Aorta (tissue), 5 donors: Measurements from ENCODE around the gene MYCBP2. TPM values are rescaled to one million over a fixed set of nuclear protein-coding genes. Genes with fewer than 3 reads are reported as not detected.

Source experiments
- ATAC-seq: fragments of 200-7000 bp; cut with Tn5 transposase; one replicate; pipeline ENCODE4 v1.9.1; 2022; ENCODE audit warnings: moderate library complexity; ENCODE audit not compliant: low FRiP score
- DNase-seq, 2 donors: peaks; one replicate each; pipeline ENCODE4 v3.0.0-alpha.2; 2020
- H3K27ac ChIP-seq, 2 donors: one replicate each; pipeline ENCODE4 v1.5.1; 2013; ENCODE audit warnings: low read length in 2 of 2, mild to moderate bottlenecking in 2 of 2, moderate library complexity in 2 of 2, control low read depth in 1 of 2, inconsistent platforms in 1 of 2, low read depth in 1 of 2
- H3K27me3 ChIP-seq, 2 donors: one replicate each; pipeline ENCODE4 v1.6.1; 2013; ENCODE audit warnings: control low read depth in 1 of 2, low read length in 1 of 2, mild to moderate bottlenecking in 1 of 2, moderate library complexity in 1 of 2; ENCODE audit not compliant: insufficient read depth in 2 of 2, control insufficient read depth in 1 of 2
- H3K36me3 ChIP-seq, 2 donors: one replicate each; pipeline ENCODE4 v1.6.1; 2013; ENCODE audit warnings: control low read depth in 1 of 2, low read length in 1 of 2, mild to moderate bottlenecking in 1 of 2; ENCODE audit not compliant: insufficient read depth in 2 of 2, control insufficient read depth in 1 of 2
- H3K4me1 ChIP-seq, 2 donors: one replicate each; pipeline ENCODE4 v1.6.1; 2013; ENCODE audit warnings: low read length in 2 of 2, control low read depth in 1 of 2, mild to moderate bottlenecking in 1 of 2, moderate library complexity in 1 of 2; ENCODE audit not compliant: insufficient read depth in 2 of 2, control insufficient read depth in 1 of 2
- H3K4me3 ChIP-seq, 2 donors: one replicate each; pipeline ENCODE4 v1.5.1; 2013; ENCODE audit warnings: low read length in 2 of 2, control low read depth in 1 of 2, mild to moderate bottlenecking in 1 of 2
- H3K9me3 ChIP-seq: one replicate; pipeline ENCODE4 v1.6.1; 2013; ENCODE audit warnings: mild to moderate bottlenecking, low read length; ENCODE audit not compliant: control insufficient read depth
- WGBS, 2 donors: extraction: QIAGEN DNeasy Blood & Tissue Kit; methylation state at CpG; one replicate each; pipeline ENCODE4 v1.1.7; 2013; 5-methylcytosine and 5-hydroxymethylcytosine counted together
- intact Hi-C, 2 donors: fragments of 100-400 bp; cut with DNase I; formaldehyde crosslinking; loops; one replicate each; pipeline versions ENCODE4 v1.14.2 to v1.15.0; 2022
- polyA plus RNA-seq, 2 donors: library from polyadenylated mRNA; stranded (reverse); fragments of 200-250 nt; gene quantifications; one replicate each; pipeline ENCODE4 v1.2.3, GENCODE V29; 2013
- total RNA-seq, 2 donors: library from RNA; stranded (reverse); fragmentation: NEBNext Ultra II Directional; extraction: Animal tissue kit (Norgen Biotek cat#: 25700); gene quantifications; one replicate each; pipeline ENCODE4 v1.2.1, GENCODE V29; 2021
- donor health status: healthy with polysubstance abuse.
- donor health status: Bipolar disorder and iron deficiency.
- donor health status: DM: no; HTN: no; CAD: no.
- donor health status: DM: no; HTN: no; CAD: no.
- donor health status: DM: yes; HTN: yes; CAD: no.

Gene MYCBP2
- total and polyA plus RNA-seq, 4 donors: 8.1 to 166 (median 96.1) TPM

DNA sequence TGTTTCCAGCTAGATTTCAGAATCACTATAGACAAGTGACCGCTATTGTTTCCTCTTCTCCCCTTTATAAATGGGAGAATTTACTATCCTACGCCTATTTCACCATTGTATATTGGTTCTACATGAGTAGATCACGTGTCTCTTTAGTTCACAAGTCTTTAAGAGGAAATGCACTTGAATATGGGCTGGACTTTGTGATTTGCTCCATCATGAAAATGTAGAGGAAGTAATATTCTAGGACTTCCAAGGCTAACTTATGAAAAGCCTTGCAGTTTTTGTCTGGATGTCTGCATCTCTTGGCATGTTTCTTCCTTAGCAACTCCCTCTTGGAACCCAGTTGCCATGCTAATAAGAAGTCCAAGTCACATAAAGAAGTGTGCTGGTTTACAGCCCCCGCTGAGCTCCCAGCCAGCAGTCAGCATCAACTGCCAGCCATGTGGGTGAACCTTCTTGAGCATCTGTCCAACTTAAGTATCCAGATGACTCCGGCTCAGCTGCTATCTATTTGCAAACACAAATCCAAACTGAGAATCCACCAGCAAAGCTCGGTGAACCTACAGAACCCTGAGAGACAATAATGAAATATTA, 295.1 kb downstream of the MYCBP2 start:
- 96 to 97% methylated on average over 6 of the region's 6 CpGs for WGBS, 2 donors
- Histone ChIP-seq H3K27ac (no peak overlapping the region), H3K9me3 (no peaks in the 10 kb centered on the region), H3K4me3 (no peak overlapping the region), H3K4me1 (no peaks in the 10 kb centered on the region), H3K27me3 (no peaks in the 10 kb centered on the region), H3K36me3 (no peaks in the 10 kb centered on the region)
- DNase-seq: no peak
- intact Hi-C loops: no loop called here
- no peak for ATAC-seq

GRCh38 chr13:77029436-77029835, 297.5 kb downstream of the MYCBP2 start:
- 95 to 97% methylated on average over 1 of the region's 1 CpG for WGBS, 2 donors
- peaks cover 0 to 2% of the 10 kb centered on the region in 2 donors for H3K4me1 ChIP-seq
- ATAC-seq (no peak), DNase-seq (no peak)
- no peaks in the 10 kb centered on the region for H3K36me3 ChIP-seq
- H3K27me3 ChIP-seq: no peaks in the 10 kb centered on the region
- no peak overlapping the region for H3K27ac ChIP-seq
- intact Hi-C loops: loop anchor here (10.0 kb wide), 1 partner anchor 295 kb away; the partner anchor contains the start of gene MYCBP2 (in 2 of the 2)
- H3K9me3 ChIP-seq: no peaks in the 10 kb centered on the region
- no peak overlapping the region for H3K4me3 ChIP-seq

GRCh38 chr13:77028202-77028601, 298.7 kb downstream of the MYCBP2 start:
- H3K36me3 ChIP-seq: no peaks in the 10 kb centered on the region
- no peaks in the 10 kb centered on the region for H3K9me3 ChIP-seq
- no peak for ATAC-seq
- H3K27ac ChIP-seq: peak overlapping the region in 1 of 2 donors; percentile 38
- 30 to 49% methylated on average over 5 of the region's 5 CpGs for WGBS, 2 donors
- peak overlapping the region; percentile 98 to 100 for H3K4me3 ChIP-seq
- H3K27me3 ChIP-seq: no peaks in the 10 kb centered on the region
- DNase-seq: peak in 1 of 2 donors; percentile 57
- intact Hi-C loops: loop anchor here (10.0 kb wide), 1 partner anchor 297 kb away; the partner anchor contains the start of gene MYCBP2 (in 2 of the 2)
- H3K4me1 ChIP-seq: peaks cover 0 to 2% of the 10 kb centered on the region in 2 donors

DNA sequence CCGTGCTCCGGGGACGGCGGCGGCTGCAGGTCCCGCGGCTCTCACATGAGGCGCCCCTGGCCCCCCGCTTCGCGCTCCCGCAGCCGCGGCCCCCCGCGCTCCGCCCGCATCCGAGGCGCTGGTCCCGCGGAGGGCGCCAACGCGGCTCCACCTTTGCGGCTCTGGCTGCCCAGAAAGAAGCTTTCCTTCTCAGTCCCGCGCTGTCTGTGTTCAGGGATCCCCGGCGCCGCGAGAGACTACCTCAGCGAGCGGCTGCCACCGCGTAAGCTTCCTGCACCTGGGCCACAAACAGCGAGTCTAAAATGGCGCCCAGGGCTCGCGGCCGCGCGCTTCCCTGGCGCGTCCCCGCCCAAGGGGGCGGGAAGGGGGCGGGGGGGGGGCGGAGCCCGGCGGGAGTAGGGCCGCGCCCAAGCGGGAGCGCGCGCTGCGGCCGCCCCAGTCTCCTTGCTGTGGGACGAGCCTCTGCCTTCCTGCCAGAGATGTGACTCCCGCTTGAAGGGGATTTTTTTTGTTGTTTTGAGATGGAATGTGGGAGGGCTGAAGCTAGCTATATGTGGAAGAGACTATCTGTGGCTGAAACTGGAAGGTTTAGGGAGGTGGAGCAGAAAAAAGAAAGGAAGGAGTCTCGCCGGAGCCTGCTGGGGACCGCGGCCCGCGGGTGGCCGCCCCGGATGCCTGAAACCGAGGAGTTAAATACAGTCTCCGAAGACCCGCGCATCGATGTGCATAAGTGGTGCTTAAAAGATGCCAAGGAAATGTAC, 299.9 kb downstream of the MYCBP2 start, which contains the start of gene FBXL3:
Gene FBXL3 (minus strand): TSS at position 299 of the 761 bp plus-strand sequence. CDS start 5,299 bp downstream, outside the sequence.
- H3K4me1 ChIP-seq: peaks cover 0 to 2% of the 10 kb centered on the region in 2 donors

GRCh38 chr13:77026255-77026860, 300.5 kb downstream of the MYCBP2 start:
- Histone ChIP-seq H3K36me3 (no peaks in the 10 kb centered on the region), H3K9me3 (no peaks in the 10 kb centered on the region), H3K27me3 (no peaks in the 10 kb centered on the region), H3K4me1 (peaks cover 0 to 2% of the 10 kb centered on the region in 2 donors), H3K27ac (peak overlapping the region; percentile 92 to 99), H3K4me3 (peak overlapping the region; percentile 96 to 98)
- intact Hi-C loops: loop anchor here (10.0 kb wide), 1 partner anchor 298 kb away; the partner anchor contains the start of gene MYCBP2 (in 2 of the 2)
- DNase-seq: peak; percentile 86 to 92
- WGBS, 2 donors: 0 to 1% methylated on average over 33 to 61 of the region's 62 CpGs
- ATAC-seq: peak; percentile 82

More for the DNA sequence above, 299.9 kb downstream of the MYCBP2 start, which contains the start of gene FBXL3:
- ATAC-seq (peak; percentile 92), DNase-seq (peak; percentile 90 to 94)
- intact Hi-C loops: loop anchor here (10.0 kb wide), 1 partner anchor 298 kb away; the partner anchor contains the start of gene MYCBP2 (in 2 of the 2)
- H3K9me3 ChIP-seq: no peaks in the 10 kb centered on the region
- H3K4me3 ChIP-seq: peak within 1 kb of the TSS; percentile 98 to 100
- H3K27me3 ChIP-seq: no peaks in the 10 kb centered on the region
- H3K36me3 ChIP-seq: no peaks in the 10 kb centered on the region
- 0 to 1% methylated on average over 30 to 74 of the region's 74 CpGs for WGBS, 2 donors
- H3K27ac ChIP-seq: peak within 1 kb of the TSS; percentile 92 to 99

DNA sequence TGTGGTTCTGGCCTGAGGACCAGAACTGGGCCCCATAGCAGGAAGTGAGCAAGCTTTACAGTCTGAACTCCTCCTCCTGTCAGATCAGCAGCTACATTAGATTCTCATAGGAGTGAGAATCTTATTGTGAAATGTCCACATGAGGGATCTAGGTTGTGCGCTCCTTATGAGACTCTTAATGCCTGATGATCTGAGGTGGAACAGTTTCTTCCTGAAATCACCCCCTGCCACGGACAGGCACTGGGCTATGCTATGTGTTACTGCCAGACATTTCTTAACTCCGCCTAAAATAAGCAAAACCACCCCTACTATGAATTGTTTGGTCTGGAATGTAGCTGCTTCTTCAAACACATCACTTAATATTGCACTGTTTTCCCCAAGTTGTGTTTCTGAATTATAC, 304.6 kb downstream of the MYCBP2 start:
- peaks cover 2 to 10% of the 10 kb centered on the region in 2 donors for H3K4me1 ChIP-seq

GRCh38 chr13:77019756-77020155, 307.1 kb downstream of the MYCBP2 start:
- intact Hi-C loops: loop anchor here (10.0 kb wide), 1 partner anchor 305 kb away; the partner anchor contains the start of gene MYCBP2 (in 2 of the 2)
- no peaks in the 10 kb centered on the region for H3K27me3 ChIP-seq
- no peak for ATAC-seq
- H3K27ac ChIP-seq: no peak overlapping the region
- no peaks in the 10 kb centered on the region for H3K9me3 ChIP-seq
- H3K4me1 ChIP-seq: peaks cover 0 to 10% of the 10 kb centered on the region in 2 donors
- no peak for DNase-seq
- no peaks in the 10 kb centered on the region for H3K36me3 ChIP-seq
- H3K4me3 ChIP-seq: no peak overlapping the region

More for the DNA sequence above, 304.6 kb downstream of the MYCBP2 start:
- Histone ChIP-seq H3K9me3 (no peaks in the 10 kb centered on the region), H3K36me3 (no peaks in the 10 kb centered on the region), H3K4me3 (no peak overlapping the region), H3K27me3 (no peaks in the 10 kb centered on the region), H3K27ac (no peak overlapping the region)
- no peak for DNase-seq
- ATAC-seq: no peak
- intact Hi-C loops: loop anchor here (10.0 kb wide), 1 partner anchor 302 kb away; the partner anchor contains the start of gene MYCBP2 (in 2 of the 2)
- 42 to 50% methylated on average over 3 of the region's 3 CpGs for WGBS, 2 donors

DNA sequence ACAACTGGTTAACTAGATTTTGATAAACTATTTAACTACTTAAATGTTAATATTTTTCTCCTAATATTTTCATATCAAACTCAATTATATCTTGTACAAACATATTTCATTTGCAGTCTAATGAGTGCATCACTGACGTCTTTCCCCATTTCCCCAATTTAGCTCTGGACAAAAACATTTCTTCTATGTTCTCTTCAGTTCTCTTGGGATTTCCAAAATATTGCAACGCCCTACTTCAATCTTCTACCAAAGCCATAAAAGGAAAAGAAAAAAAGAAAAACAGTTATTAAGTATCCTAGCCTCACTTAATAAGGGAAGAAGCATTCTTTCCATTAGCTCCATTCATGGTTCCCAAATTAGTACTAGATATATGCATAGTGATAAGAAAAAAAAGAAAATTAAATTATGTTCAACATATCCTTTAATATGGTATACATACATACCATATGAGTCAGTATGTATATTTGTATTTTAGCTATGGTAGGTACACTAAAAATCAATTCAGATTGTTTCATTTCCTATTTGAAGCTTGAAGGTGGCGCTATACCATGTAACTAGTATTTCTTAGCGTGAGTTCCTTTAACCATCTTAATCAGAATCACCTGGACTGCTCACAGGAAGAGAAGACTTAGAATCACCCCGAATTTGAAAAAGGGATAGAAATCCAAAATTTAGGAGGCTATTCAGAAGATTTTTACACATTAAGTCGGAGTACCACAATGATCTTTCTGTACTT, 309.8 kb downstream of the MYCBP2 start:
- Histone ChIP-seq H3K27me3 (no peaks in the 10 kb centered on the region), H3K4me1 (peaks cover 0 to 10% of the 10 kb centered on the region in 2 donors), H3K4me3 (no peak overlapping the region), H3K36me3 (peaks cover 4% of the 10 kb centered on the region in 2 donors), H3K27ac (peak overlapping the region in 1 of 2 donors; percentile 78), H3K9me3 (no peaks in the 10 kb centered on the region)
- DNase-seq (no peak), ATAC-seq (peak; percentile 21)
- 64 to 65% methylated on average over 6 of the region's 6 CpGs for WGBS, 2 donors
- intact Hi-C loops: no loop called here
